ENCODE data around the gene PITPNB.

DNA sequence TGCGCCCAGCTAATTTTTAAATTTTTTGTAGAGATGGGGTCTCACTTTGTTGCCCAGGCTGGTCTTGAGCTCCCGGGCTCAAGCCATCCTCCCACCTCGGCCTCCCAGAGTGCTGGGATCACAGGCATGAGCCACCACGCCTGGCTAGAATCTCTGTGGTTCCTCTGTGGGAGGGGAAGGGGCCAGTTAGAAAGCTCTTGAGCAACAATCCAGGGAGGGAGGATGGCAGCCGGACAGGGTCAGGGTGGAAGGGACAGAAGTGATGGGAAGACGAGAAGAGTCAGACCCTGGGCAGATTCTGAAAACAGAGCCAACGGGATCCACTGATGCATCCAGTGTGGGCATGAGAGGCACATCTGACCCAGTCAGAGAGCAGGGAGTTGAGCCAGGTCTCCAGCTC, 78.6 kb downstream of the PITPNB start:
- TF ChIP-seq, protein P1, sequence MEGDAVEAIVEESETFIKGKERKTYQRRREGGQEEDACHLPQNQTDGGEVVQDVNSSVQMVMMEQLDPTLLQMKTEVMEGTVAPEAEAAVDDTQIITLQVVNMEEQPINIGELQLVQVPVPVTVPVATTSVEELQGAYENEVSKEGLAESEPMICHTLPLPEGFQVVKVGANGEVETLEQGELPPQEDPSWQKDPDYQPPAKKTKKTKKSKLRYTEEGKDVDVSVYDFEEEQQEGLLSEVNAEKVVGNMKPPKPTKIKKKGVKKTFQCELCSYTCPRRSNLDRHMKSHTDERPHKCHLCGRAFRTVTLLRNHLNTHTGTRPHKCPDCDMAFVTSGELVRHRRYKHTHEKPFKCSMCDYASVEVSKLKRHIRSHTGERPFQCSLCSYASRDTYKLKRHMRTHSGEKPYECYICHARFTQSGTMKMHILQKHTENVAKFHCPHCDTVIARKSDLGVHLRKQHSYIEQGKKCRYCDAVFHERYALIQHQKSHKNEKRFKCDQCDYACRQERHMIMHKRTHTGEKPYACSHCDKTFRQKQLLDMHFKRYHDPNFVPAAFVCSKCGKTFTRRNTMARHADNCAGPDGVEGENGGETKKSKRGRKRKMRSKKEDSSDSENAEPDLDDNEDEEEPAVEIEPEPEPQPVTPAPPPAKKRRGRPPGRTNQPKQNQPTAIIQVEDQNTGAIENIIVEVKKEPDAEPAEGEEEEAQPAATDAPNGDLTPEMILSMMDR (IDR thresholded peaks at IDR 0.05), result no peak
- no peak for TF ChIP-seq POLR2A (IDR thresholded peaks at IDR 0.05)

All from testis (tissue), 2 donors.